Thyroid gland (tissue), 4 donors: ENCODE data around the gene PTPN4. TPM values are rescaled to one million over a fixed set of nuclear protein-coding genes. Genes with fewer than 3 reads are reported as not detected.

Experiments
- DNase-seq, 2 donors: peaks; one replicate each; pipeline ENCODE4 v3.0.0-alpha.2; 2019
- H3K27ac ChIP-seq, 3 donors: fragments of 200-600 bp; sonication (generic); 1 replicate in 2 of 3; 2 replicates in 1 of 3; pipeline ENCODE4 v1.5.1; 2016 to 2019; ENCODE audit warnings: mild to moderate bottlenecking in 1 of 3, moderate library complexity in 1 of 3
- H3K27me3 ChIP-seq: fragments of 200-600 bp; sonication (generic); one replicate; pipeline ENCODE4 v1.5.1; 2019
- H3K36me3 ChIP-seq, 2 donors: fragments of 200-600 bp; sonication (generic); one replicate each; pipeline ENCODE4 v1.5.1; 2016 to 2019
- H3K4me1 ChIP-seq, 2 donors: fragments of 200-600 bp; sonication (generic); one replicate each; pipeline ENCODE4 v1.5.1; 2017 to 2019
- H3K4me3 ChIP-seq, 3 donors: fragments of 200-600 bp; sonication (generic); replicated peaks in 1 of 3; 1 replicate in 2 of 3; 2 replicates in 1 of 3; pipeline ENCODE4 v1.5.1; 2016; ENCODE audit warnings: mild to moderate bottlenecking in 1 of 3
- H3K9me3 ChIP-seq: fragments of 200-600 bp; sonication (generic); one replicate; pipeline ENCODE4 v1.5.1; 2017
- POLR2A ChIP-seq, 2 donors: fragments of 450-650 bp; IDR thresholded peaks; one replicate each; pipeline ENCODE4 v1.6.1; 2017; ENCODE audit warnings: antibody characterized with exemption in 2 of 2, mild to moderate bottlenecking in 2 of 2, moderate library complexity in 1 of 2
- WGBS, 2 donors: methylation state at CpG; one replicate each; pipeline ENCODE4 v1.1.5; 2017; 5-methylcytosine and 5-hydroxymethylcytosine counted together
- intact Hi-C: fragments of 100-400 bp; cut with DNase I; formaldehyde crosslinking; loops from one replicate; pipeline ENCODE4 v1.15.1; 2023
- total RNA-seq, 4 donors: library from RNA; depleted of rRNA; stranded (reverse); fragments of >200 nt; gene quantifications; one replicate each; pipeline ENCODE4 v1.2.3, GENCODE V29; 2016
- TF ChIP-seq, protein P1 (sequence below), 6 experiments: fragments of 200-600 bp in 3 of 6; fragments of 450-650 bp in 3 of 6; sonication (generic) in 3 of 6; IDR thresholded peaks; one replicate each; pipeline ENCODE4 v1.5.1; 2016 to 2019; ENCODE audit warnings: antibody characterized with exemption in 6 of 6, mild to moderate bottlenecking in 2 of 6, inconsistent platforms in 1 of 6, moderate library complexity in 1 of 6

Gene PTPN4
- total RNA-seq, 4 donors from 2014 or later: 79.1 to 131 (median 114) TPM

GRCh38 chr2:119786295-119786694, 26.6 kb downstream of the PTPN4 start:
- H3K36me3 ChIP-seq: no peaks in the 10 kb centered on the region
- no peak for DNase-seq
- 96 to 100% methylated on average over 1 of the region's 1 CpG for WGBS, 2 donors
- H3K27me3 ChIP-seq: no peaks in the 10 kb centered on the region
- intact Hi-C loops: no loop called here
- H3K27ac ChIP-seq: no peak overlapping the region
- no peaks in the 10 kb centered on the region for H3K9me3 ChIP-seq
- TF ChIP-seq, protein P1, sequence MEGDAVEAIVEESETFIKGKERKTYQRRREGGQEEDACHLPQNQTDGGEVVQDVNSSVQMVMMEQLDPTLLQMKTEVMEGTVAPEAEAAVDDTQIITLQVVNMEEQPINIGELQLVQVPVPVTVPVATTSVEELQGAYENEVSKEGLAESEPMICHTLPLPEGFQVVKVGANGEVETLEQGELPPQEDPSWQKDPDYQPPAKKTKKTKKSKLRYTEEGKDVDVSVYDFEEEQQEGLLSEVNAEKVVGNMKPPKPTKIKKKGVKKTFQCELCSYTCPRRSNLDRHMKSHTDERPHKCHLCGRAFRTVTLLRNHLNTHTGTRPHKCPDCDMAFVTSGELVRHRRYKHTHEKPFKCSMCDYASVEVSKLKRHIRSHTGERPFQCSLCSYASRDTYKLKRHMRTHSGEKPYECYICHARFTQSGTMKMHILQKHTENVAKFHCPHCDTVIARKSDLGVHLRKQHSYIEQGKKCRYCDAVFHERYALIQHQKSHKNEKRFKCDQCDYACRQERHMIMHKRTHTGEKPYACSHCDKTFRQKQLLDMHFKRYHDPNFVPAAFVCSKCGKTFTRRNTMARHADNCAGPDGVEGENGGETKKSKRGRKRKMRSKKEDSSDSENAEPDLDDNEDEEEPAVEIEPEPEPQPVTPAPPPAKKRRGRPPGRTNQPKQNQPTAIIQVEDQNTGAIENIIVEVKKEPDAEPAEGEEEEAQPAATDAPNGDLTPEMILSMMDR (IDR thresholded peaks at IDR 0.05): no peak
- TF ChIP-seq POLR2A (IDR thresholded peaks at IDR 0.05): no peak
- peaks cover 7 to 10% of the 10 kb centered on the region in 2 donors for H3K4me1 ChIP-seq
- no peak overlapping the region for H3K4me3 ChIP-seq

GRCh38 chr2:119788752-119789151, 29.0 kb downstream of the PTPN4 start:
- DNase-seq: no peak
- intact Hi-C loops: no loop called here
- no peaks in the 10 kb centered on the region for H3K36me3 ChIP-seq
- 90 to 96% methylated on average over 1 of the region's 1 CpG for WGBS, 2 donors
- H3K9me3 ChIP-seq: no peaks in the 10 kb centered on the region
- no peaks in the 10 kb centered on the region for H3K27me3 ChIP-seq
- H3K4me3 ChIP-seq: no peak overlapping the region
- no peak overlapping the region for H3K27ac ChIP-seq
- peaks cover 4 to 10% of the 10 kb centered on the region in 2 donors for H3K4me1 ChIP-seq
- TF ChIP-seq POLR2A (IDR thresholded peaks at IDR 0.05): no peak
- TF ChIP-seq, protein P1 (IDR thresholded peaks at IDR 0.05): no peak

DNA sequence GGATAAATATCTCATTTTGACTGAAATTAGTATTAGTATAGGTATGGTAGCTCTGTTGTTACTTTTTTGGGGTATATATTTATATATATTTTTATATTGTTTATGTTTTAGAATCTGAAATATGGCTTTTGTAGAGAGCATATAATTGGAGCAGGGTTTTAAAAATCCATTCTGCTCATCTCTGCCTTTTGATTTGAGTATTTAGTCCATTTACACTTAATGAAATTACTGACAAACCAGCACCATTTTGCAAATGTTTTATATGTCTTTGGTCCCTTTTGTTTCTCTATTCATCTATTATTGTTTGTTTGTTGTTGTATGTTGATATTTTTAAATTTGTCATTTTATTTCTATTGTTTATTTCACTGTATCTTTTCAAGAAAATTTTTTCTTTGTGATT, 30.7 kb downstream of the PTPN4 start:
- intact Hi-C loops: no loop called here
- H3K4me1 ChIP-seq: peaks cover 4 to 9% of the 10 kb centered on the region in 2 donors
- H3K36me3 ChIP-seq: peaks cover 0 to 4% of the 10 kb centered on the region in 2 donors
- TF ChIP-seq, protein P1 (IDR thresholded peaks at IDR 0.05): no peak
- no peak for TF ChIP-seq POLR2A (IDR thresholded peaks at IDR 0.05)
- H3K4me3 ChIP-seq: no peak overlapping the region
- no peaks in the 10 kb centered on the region for H3K9me3 ChIP-seq
- H3K27me3 ChIP-seq: no peaks in the 10 kb centered on the region
- H3K27ac ChIP-seq: no peak overlapping the region
- no peak for DNase-seq

DNA sequence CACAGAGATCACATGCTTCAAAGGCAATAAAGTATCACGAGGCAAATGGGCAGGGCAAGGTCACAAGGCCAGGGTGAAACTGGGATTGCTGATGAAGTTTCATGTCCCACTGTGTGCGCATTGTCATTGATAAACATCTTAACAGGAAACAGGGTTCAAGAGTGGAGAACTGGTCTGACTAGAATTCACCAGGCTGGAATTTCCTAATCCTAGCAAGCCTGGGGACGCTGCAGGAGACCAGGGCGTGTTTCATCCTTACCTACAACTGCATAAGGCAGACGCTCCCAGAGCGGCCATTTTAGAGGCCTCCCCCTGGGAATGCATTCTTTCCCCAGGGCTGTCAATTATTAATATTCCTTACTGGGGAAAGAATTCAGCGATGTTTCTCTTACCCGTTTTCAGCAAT, 33.2 kb downstream of the PTPN4 start:
- H3K36me3 ChIP-seq: peaks cover 0 to 4% of the 10 kb centered on the region in 2 donors
- intact Hi-C loops: no loop called here
- WGBS, 2 donors: 92 to 96% methylated on average over 8 of the region's 8 CpGs

DNA sequence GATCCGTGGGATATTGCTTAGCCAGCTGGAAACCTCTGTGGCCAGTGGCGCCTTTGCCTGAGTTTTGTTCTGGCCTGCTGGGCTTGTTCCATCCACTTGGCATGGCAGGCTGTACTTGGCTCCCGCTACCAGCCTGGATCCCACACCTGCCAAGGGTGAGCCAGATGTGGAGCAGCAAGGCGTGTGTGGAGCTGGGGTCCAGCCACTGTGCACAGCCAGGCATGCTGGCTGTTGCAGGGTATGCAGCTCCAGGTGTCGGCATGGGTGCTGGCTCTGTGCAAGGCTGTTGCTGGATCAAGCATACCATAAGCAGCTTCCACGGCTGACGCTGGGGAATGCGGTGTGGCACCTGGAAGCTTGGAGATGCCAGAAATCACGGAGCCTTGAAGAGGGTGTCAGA, 34.5 kb downstream of the PTPN4 start:
- intact Hi-C loops: no loop called here
- WGBS, 2 donors: 97 to 98% methylated on average over 9 of the region's 9 CpGs
- H3K9me3 ChIP-seq: no peaks in the 10 kb centered on the region
- no peaks in the 10 kb centered on the region for H3K27me3 ChIP-seq
- peaks cover 0 to 4% of the 10 kb centered on the region in 2 donors for H3K36me3 ChIP-seq
- no peaks in the 10 kb centered on the region for H3K4me1 ChIP-seq
- H3K27ac ChIP-seq: no peak overlapping the region
- TF ChIP-seq, protein P1 (IDR thresholded peaks at IDR 0.05): no peak
- DNase-seq: no peak
- H3K4me3 ChIP-seq: no peak overlapping the region

More for the DNA sequence above, 33.2 kb downstream of the PTPN4 start:
- H3K4me1 ChIP-seq: no peaks in the 10 kb centered on the region
- H3K9me3 ChIP-seq: no peaks in the 10 kb centered on the region
- H3K4me3 ChIP-seq: no peak overlapping the region
- DNase-seq: no peak
- no peaks in the 10 kb centered on the region for H3K27me3 ChIP-seq
- no peak for TF ChIP-seq POLR2A (IDR thresholded peaks at IDR 0.05)
- TF ChIP-seq, protein P1 (IDR thresholded peaks at IDR 0.05): no peak
- H3K27ac ChIP-seq: no peak overlapping the region
